ENCODE measurements around the gene GPR35.

Gene GPR35

DNA sequence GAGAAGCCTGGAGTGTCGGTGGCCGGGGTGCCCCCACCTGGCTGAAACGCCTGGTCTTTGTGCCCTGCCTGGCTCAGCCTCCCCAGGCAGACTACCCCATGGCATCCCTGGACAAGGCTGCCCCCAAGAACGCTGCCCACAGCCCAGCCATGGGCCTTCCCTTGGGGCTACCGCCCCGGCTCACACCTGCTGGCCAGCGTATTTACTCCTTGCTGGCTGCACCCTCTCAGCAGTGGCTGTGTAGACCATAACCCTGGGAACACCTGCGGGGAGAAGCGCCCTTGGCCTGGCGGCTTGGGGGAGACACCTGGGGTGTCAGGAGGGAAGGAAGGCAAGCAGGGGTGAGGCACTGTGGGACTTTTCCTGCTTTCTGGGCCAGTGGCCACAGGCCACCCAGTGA, 21.4 kb upstream of the GPR35 start:
- DNase-seq = no peak

DNA sequence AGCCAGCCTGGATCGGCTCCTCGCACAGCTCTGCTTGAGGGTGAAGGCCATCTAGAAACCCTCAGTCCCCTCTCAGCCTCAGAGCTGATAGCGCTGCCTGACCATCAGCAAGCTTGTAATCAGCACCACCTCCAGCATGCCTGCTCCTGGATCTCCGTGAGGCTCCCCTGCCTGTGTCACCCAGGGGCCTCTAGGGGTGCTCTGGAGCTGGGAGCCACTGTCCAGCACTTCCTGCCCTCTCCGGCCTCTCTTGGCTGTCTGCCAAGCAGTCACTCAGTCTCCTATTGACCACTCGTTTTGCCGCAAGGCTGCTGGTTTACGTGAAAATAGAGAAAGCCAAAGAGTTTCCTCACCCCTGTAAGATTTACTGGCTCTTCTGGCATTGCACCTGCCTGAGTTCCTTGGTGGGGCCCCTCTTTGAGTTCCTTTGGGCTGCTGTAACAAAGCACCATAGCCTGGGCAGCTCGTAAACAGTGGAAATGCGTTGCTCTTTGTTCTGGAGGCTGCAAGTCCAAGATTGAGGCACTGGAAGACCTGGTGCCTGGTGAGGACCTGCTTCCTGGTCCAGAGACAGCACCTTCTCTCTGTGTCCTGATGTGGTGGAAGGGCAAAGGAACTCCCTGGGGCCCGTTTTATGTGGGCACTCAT, 20.9 kb upstream of the GPR35 start:
- no peak for DNase-seq

DNA sequence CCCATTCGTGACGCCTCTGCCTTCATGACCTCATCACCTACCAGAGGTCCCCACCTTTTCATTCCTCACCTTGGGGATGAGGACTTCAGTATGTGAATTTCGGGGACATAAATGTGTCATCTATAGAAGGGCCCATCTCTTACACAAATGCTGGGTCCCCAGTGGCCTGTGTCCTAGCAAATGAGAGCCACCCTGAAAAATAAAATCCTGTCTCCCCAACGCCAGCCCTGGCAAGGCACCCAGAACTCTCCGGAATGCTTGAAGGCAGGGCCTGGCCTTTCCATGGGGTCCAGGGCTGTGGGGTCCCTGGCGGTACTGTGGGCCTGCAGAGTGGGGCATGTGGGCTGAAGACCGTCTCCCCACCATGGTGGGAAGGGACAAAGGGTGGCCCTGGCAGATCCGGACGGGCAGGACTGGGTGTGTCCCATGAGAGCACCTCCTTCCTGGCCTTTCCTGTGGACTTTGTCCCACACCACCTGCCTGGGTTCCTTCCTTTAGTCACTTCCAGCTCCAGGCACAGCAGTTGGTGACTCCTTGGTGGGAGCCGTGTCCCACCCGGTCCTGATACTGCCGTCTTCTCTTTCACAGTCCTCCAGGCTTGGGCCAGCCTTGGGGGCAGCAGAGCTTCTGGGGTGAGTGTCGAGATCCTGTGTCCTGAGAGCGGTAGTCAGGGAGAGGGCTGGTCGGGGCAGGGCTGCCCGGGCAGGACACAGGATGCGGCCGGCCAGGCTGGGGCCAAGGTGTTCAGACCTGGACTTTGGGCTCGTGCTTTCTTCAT, 20.2 kb upstream of the GPR35 start:
- DNase-seq = no peak

DNA sequence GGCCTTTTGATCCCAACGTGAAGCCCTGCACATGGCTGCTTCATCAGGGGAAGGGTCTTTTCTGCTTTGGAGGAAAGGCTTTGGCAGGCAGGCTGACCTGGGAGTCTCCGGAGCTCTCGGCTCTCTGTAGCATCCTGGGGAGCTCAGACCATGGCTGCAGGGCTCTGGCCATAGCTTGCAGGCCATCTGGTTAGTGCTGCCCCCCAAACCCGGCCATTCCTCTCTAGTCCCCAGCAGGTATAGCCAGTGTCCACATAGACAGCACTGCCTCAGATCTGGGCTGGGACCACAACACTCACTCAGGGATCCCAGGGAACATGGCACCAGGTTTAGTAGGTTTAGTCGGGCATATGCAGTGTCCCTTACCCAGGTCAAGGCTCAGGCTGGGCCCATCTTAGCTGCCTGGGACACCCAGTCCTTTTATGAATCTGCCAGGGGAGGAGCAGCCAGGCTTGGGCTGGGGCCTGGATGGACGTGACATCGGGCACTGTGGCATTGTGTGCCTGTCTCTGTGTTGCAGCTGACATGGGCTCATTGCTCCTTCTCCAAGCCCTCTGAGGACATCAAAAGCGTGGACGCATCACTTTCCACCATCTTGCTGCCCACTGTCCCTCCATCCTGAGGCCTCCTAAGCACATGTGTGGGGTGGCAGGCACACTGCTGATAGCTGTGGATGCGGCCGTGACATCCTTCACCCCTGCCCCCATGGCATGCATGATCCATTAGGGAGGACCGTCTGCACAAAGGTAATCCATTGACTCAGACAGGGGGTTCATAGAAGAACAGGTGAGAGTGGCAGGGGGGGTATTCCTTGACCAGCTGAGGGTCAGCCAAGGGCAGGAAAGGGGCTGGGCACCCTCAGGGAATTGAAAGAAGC, 19.2 kb upstream of the GPR35 start:
- DNase-seq = no peak

- peak in 1 of 5 experiments; percentile 79 for DNase-seq
Observed at GRCh38 chr2:240611601-240612210, 13.6 kb upstream of the GPR35 start.

DNA sequence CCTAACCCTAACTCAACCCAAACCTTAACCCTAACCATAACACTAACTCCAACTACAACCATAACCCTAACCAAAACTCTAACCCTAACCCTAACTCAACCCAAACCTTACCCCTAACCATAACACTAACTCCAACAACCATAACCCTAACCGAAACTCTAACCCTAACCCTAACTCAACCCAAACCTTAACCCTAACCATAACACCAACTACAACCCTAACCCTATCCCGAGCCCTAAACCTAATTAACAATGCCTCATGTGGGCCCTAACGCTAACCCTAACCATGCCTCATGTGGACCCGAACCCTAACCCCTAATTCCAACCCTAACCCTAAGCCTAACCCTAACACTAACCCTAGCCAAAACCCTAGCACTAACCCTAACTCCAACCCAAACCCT, 11.5 kb upstream of the GPR35 start:
- DNase-seq = no peak

DNA sequence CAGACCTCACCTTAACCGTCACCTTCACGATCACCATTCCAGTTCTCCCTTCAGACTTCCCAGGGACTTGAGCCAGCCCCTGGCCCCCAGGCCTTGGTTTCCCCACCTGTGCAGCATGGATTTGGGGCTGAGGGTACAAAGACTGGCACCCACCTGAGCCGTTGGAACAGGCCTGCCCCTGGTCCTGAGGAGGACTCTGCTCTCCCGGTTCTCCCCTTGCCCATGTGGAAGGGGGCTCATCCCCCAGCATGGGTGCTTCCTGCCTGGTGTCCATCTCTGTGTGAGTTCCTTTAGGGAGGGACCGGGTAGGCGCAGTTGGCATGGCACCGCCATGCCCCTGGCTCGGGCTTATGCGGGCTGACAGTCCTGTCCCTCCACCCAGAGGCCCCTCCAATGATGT, 10.9 kb upstream of the GPR35 start:
- no peak for DNase-seq

DNA sequence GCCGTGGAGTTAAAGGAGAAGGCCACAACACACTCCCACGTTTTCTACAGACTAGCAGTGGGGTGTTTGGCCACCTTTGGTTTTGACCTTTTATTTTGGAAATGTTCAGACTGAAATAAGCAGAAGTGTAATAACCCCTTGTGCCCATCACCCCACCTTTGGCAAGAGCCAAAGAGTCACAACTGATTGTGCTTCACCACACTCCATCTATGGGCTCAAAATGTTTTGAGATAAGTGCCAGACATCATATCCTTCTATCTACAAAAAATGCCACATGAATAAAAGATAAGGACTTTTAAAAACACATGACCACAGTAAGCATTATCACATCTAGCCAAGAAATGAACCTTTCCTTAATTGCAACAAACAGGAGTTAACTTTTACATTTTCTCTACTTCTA, 9.9 kb upstream of the GPR35 start:
- DNase-seq = peak in 1 of 5 experiments; percentile 76

GRCh38 chr2:240615820-240616547, 9.3 kb upstream of the GPR35 start:
- no peak for DNase-seq

DNA sequence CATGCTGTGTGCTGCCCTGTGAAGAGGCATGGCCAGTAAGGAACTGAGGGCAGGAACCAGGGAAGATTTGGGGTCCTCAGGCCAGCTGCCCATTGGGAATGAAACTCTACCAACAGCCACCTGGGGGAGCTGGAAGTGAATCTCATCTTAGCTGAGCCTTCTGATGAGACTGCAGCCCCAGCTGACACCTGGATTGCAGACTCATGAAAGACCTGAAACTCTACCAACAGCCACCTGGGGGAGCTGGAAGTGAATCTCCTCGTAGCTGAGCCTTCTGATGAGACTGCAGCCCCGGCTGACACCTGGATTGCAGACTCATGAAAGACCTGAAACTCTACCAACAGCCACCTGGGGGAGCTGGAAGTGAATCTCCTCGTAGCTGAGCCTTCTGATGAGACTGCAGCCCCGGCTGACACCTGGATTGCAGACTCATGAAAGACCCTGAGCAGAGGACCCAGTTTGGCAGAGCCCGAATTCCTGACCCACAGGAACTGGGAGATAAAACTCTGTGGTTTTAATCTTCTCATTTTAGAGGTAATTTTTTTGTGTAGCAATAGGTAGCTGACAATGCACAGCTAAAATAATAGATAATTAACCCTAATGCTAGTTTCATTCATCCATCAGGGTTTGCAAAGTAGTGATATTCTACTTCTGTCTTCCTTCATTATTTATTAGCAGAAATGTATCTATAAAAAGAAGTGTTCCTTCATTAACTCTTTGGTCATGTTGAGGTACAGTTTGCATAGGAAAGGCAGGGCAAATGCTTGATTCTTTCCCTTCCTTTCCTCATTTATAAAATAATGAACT, 8.2 kb upstream of the GPR35 start:
- DNase-seq = peak in 1 of 5 experiments; percentile 42

- DNase-seq = no peak
Observed at GRCh38 chr2:240618776-240619175, 6.5 kb upstream of the GPR35 start.

- no peak for DNase-seq
Observed at GRCh38 chr2:240619506-240620148, 5.7 kb upstream of the GPR35 start.

DNA sequence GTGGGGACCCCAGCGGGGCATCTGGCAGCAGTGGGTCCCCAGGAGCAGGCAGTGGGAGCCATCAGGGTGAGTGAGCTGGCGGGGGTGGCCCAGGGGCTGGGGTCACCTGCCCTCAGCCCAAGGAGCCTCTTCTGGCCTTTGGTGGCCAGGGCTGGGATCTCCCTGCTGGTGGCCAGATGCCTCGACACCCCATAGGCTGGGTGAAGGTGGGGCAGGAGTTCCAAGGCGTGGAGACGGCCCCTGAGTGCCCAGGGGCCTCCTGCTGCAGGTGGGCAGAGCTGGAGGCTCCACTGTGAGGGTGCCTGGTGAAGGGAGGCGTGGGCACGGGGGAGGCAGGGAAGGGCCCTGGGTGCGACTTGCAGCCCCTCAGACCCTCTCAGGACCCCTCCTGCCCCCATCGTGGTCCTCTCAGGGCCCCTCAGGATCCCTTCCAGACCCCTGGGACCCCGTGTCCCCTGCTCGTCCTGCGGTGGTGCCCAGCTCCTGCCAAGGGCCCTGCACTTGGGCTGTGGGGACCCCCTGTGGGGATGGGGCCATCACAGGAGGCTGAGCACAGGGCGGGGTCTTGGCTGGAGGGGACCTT, 5.0 kb upstream of the GPR35 start:
- no peak for DNase-seq

DNA sequence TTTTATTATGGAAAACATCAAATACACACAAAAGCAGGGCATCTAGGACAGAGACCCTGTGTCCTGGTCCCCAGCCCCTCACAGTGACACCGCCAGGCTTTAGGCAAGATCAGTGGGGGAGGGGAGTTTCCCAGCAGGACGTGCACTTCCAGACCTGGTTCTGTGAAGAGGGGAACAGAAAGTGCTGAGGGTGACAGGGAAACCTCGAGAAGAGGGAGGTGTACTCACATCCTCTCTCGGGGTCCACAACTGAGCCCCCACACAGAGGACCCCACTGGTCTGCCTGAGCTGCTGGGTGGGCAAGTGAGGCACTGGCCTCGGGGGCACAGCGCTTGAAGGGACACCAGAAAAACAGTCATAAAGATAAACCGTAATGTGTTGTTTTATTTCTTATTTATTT, 4.4 kb upstream of the GPR35 start:
- DNase-seq = no peak

- DNase-seq = no peak
Observed at GRCh38 chr2:240622060-240622411, 3.2 kb upstream of the GPR35 start.

DNA sequence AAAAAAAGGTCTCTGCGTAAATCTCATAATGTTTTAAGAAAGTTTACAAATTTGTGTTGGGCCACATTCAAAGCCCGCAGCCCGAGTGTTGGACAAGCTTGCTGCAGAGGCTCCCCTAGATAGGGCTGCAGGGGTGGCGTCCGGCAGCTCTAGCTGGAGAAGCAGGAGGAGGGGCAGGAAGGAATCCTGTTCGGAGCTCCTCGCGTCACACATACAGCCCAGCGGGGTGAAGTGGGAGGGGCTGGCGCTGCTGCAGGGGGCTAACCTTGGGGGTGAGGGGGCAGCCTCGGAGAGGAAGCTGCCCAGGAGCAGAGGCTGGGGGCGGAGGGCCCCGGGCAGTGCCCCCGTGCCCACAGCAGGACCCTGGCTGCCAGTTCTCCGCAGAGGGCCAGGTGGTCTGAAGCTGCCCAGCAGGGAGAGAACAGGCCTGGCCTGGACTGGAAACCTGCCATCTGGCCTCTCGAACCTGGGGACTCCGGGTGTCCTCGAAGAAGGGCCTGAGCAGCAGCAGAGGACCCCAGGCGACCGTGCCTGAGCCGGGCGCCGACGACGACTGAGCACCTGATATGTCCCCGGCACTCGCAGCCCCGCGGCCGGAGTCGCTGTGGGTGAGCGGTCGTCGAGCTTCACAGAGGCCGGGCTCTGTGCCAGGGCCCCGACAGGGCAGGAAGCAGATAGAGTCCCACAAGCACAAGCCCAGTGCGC, 2.6 kb upstream of the GPR35 start:
- DNase-seq = peak in 3 of 5 experiments; percentile 34 to 84 (median 47)

GRCh38 chr2:240623531-240624010, 1.7 kb upstream of the GPR35 start:
- no peak for DNase-seq

DNA sequence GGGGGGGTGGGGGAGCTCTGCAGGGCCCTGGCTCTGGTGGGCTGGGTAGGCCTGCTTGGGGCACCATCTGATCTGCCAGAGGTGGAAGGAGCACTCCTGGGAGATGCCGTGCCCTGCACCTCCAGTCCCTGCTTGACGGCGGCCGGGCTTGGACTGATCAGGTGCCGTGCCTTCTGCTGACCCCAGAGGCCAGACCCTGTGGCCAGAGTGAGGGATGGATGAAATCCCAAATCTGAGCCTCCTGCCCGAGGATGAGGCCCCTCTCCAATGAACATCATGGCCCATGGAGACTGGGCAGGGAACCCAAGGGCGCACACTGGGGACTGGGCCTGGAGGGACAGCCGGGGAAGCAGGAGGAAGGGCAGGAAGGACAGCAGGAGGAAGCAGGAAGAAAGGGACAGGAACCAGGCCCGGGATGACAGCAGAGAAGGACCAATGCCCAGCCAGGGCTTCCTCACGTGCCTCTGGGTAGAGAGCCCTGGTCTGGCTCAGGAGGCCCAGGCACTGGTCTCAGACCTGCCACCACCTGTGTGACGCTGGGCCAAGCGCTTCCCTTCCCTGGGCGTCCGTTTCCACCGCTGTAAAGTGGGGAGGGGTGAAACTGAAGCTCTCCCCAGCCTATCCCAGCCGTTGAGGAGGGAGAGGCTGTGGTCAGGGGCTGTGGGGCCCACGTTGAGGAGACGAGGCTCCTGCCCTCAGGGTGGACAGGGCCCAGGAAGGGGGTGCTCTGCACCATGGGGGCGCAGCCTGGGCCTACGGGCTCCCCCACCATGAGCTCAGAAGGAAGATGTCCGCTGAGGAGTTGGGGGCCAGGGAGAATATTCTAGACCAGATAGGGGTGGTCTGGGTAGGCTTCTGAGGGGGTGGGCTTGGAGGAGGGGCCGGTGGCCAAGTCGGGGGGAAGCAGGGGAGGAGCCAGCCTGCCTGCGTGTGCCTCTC, 1.0 kb upstream of the GPR35 start:
- no peak for DNase-seq
